Chondrocyte (in vitro differentiated cells): ENCODE data around the gene CDCA8. TPM values are rescaled to one million over a fixed set of nuclear protein-coding genes. Genes with fewer than 3 reads are reported as not detected.

Experiments
- DNase-seq: peaks from one replicate; pipeline ENCODE4 v3.0.0; 2021; ENCODE audit warnings: mixed read lengths, low spot score
- H3K27ac Mint-ChIP-seq: one replicate; pipeline ENCODE4 v1.8.0; 2021; ENCODE audit warnings: mild to moderate bottlenecking, moderate library complexity, mixed read lengths; ENCODE audit not compliant: unreplicated experiment
- H3K27me3 Mint-ChIP-seq: 2 replicates; pipeline ENCODE4 v1.8.0; 2021; ENCODE audit warnings: low read depth, mixed read lengths
- H3K36me3 Mint-ChIP-seq: 2 replicates; pipeline ENCODE4 v1.8.0; 2021; ENCODE audit warnings: low read depth, mixed read lengths
- H3K4me1 Mint-ChIP-seq: 2 replicates; pipeline ENCODE4 v1.8.0; 2021; ENCODE audit warnings: low read depth, mild to moderate bottlenecking, mixed read lengths
- H3K4me3 Mint-ChIP-seq: one replicate; pipeline ENCODE4 v1.8.0; 2021; ENCODE audit warnings: mild to moderate bottlenecking, moderate library complexity, mixed read lengths; ENCODE audit not compliant: unreplicated experiment
- H3K9me3 Mint-ChIP-seq: 2 replicates; pipeline ENCODE4 v1.8.0; 2021; ENCODE audit warnings: low read depth, mixed read lengths
- CTCF ChIP-seq: fragments of 200-600 bp; sonication (generic); IDR thresholded peaks from 2 replicates; pipeline ENCODE4 v1.5.0; 2021; ENCODE audit warnings: antibody characterized with exemption, mild to moderate bottlenecking, moderate library complexity
- total RNA-seq: library from RNA; stranded (reverse); gene quantifications from 3 replicates; pipeline ENCODE4 v1.2.1, GENCODE V29; 2021

Gene CDCA8
- total RNA-seq, 1 donor from 2014 or later: 6.0 TPM

- Mint-ChIP-seq H3K4me1 (no peaks in the 10 kb centered on the region), H3K27ac (no peak overlapping the region), H3K4me3 (no peak overlapping the region), H3K9me3 (no peaks in the 10 kb centered on the region), H3K27me3 (peaks cover 16% of the 10 kb centered on the region), H3K36me3 (no peaks in the 10 kb centered on the region)
- no peak for DNase-seq
- no peak for TF ChIP-seq CTCF
These were observed 26.7 kb downstream of the CDCA8 start for GRCh38 chr1:37718901-37719571.

GRCh38 chr1:37719572-37720195 lies 27.4 kb downstream of the CDCA8 start:
- H3K9me3 Mint-ChIP-seq: no peaks in the 10 kb centered on the region
- H3K27me3 Mint-ChIP-seq: peaks cover 22% of the 10 kb centered on the region
- DNase-seq: no peak
- no peaks in the 10 kb centered on the region for H3K4me1 Mint-ChIP-seq
- H3K4me3 Mint-ChIP-seq: no peak overlapping the region
- H3K27ac Mint-ChIP-seq: no peak overlapping the region
- no peak for TF ChIP-seq CTCF
- H3K36me3 Mint-ChIP-seq: no peaks in the 10 kb centered on the region

- Mint-ChIP-seq H3K36me3 (no peaks in the 10 kb centered on the region), H3K27ac (no peak overlapping the region), H3K9me3 (no peaks in the 10 kb centered on the region), H3K4me3 (no peak overlapping the region), H3K27me3 (peaks cover 23% of the 10 kb centered on the region), H3K4me1 (no peaks in the 10 kb centered on the region)
- no peak for DNase-seq
- TF ChIP-seq CTCF: no peak
These were observed 28.2 kb downstream of the CDCA8 start for GRCh38 chr1:37720231-37721130.

- no peak for TF ChIP-seq CTCF
- Mint-ChIP-seq H3K9me3 (no peaks in the 10 kb centered on the region), H3K27ac (no peak overlapping the region), H3K4me1 (no peaks in the 10 kb centered on the region), H3K27me3 (peaks cover 25% of the 10 kb centered on the region), H3K4me3 (no peak overlapping the region), H3K36me3 (no peaks in the 10 kb centered on the region)
- DNase-seq: no peak
These were observed 29.2 kb downstream of the CDCA8 start for GRCh38 chr1:37721565-37721964.
